Islet of Langerhans (tissue), 1 donor: ENCODE data around the gene FOXO3.

Source experiments
- FAIRE-seq: peaks from one replicate; lab custom pipeline; 2011; peaks lifted over from hg19 to GRCh38; lab: Jason Lieb, UNC

FOXO3 gene

DNA sequence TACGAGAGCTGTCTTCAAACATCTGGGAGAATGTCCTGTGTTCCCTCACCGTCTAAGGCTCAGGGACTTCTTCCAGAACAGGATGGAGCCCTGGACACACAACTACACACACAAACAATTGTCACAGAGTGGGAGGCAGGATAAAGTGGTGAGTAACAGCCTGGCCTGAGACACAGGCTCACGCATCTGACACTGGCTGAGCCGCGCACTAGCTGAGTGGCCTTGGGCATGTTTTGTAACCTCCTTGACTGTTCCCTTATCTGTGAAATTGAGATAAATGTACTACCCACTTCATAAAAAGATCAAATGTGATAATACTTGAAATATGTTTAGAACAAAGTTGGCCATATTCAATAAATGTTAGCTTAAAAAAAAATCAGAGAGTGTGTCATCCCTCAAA is 155.1 kb downstream of the FOXO3 start:
- FAIRE-seq = no peak

GRCh38 chr6:108716801-108717791 is 156.4 kb downstream of the FOXO3 start:
- no peak for FAIRE-seq

- FAIRE-seq = no peak
Measured at GRCh38 chr6:108719477-108719876, 158.8 kb downstream of the FOXO3 start.

DNA sequence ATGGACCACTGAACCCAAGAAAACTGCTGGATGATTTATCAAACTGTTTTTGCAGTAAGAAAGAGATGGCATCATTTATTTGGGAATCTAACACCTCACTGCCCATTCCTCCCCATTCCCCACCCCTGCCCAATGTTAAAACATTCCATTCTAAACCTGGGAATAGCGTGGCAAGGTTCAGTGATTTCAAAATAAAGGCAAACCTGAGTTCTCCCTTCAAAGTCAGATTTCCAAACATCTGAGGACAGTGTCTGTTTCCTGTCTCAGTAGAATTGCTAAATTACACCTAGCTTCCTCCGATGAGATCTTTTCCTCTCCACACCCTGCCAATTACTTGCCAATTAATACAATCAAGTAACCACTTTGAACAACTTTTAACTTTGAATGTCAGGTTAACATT is 160.1 kb downstream of the FOXO3 start:
- FAIRE-seq = no peak

GRCh38 chr6:108721286-108721685 is 160.6 kb downstream of the FOXO3 start:
- no peak for FAIRE-seq

DNA sequence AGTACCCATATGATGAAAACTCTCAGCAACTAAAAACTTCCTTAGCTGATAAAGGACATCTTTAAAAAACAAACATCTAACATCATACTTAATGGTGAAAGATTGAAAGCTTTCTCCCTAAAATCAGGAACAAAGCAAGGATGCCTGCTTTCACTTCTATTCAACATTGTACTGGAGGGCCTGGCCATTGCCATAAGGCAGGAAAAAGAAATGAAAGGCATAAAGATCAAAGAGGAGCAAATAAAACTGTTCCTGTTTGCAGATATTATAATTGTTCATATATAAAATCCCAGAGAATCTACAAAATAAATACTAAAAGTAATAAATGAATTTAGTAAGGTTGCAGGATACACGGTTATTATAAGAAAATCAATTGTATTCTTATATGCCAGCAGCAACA is 162.9 kb downstream of the FOXO3 start:
- FAIRE-seq = no peak

- FAIRE-seq = no peak
Measured at GRCh38 chr6:108726726-108727339, 166.1 kb downstream of the FOXO3 start.

DNA sequence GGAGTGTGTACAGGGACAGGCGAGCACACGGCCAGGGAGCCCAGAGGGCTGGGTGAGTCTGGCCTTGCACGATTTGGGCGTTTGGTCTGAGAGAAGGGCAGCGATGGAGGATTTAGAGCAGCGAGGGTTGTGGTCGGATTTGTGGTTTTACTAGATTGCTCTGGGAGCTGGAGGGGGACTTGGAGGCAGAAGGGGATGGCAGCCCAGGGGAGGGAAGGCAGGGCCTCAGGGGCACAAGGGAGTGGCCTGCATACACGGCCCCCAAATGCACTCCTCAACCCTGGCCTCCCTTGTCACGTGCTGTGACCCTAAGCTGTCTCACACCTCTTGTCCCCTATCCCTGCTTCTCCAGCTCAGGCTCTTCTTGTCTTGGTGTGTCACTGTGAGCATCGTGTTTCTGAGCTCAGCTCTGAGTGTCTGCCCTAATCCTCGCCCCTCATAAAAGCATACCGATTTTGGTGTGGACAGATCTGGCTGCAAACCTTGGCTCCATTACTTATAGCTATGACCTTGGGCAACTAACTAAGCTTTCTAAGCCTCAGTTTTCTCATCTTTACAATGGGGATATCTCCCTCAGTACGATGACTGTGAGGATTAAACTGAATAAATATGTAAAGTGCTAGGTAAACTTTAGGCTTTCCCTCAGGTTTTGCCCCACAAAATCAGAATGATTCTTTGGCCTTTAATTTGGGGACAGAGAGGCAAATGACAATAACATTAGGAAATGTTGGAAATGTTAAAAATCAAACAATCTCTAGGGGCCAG is 167.4 kb downstream of the FOXO3 start:
- no peak for FAIRE-seq

DNA sequence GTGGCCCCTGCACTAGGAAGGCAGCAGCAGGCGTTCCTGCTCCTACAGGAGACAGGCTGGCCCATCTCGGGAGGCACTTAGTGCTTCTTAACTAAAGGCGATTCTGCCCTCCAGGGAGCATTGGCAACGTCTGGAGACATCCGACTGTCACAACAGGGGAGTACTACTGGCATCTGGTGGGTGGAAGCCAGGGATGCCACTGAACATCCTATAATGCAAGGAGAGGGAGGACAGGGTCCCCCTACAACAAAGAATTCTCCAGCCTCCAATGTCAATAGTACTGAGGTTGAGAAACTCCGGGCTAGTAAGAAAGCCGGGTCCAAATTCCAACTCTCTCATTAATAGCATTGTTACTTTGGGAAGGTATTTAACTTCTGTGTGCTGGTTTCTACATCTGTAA is 168.1 kb downstream of the FOXO3 start:
- FAIRE-seq = no peak

DNA sequence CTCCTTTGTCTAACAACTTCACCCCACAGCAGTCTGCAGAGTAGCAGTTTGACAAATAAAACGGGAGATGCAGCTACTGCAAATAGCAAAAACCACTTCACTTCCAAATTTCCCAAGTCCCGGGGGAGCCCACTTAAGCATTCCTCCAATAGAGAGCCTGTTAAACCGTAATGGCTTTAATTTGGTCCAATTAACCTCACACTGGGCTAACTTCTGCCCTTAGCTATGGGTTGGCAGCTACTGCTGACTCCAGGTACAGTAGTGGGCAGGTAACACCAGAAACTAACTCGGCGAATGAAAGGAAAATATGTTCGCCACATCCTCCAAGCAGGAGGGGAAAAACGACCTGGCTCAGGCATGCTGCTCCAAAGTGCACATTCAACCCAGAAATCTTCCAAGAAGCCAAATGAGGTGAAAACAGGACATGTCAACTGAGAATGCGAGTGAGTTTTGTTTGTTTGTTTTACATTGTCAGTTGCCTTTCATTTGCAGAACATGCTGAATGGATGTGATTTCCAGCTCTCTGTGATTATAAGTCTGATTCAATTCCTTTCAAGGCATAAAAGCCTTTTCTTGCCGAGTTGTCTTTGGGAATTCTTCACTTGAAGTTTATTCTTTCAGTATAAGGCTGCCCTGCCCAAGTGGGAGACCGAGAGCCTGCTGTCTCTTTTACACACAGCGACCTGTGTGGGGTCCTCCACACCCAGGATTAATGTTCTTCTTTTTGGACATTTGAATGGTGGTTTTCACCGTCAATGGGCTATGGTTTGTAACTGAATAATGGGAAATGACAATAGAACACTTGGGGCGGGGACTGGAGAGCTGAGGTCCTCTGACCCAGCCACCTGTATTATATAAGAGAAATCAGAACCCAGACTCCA is 170.2 kb downstream of the FOXO3 start:
- no peak for FAIRE-seq

DNA sequence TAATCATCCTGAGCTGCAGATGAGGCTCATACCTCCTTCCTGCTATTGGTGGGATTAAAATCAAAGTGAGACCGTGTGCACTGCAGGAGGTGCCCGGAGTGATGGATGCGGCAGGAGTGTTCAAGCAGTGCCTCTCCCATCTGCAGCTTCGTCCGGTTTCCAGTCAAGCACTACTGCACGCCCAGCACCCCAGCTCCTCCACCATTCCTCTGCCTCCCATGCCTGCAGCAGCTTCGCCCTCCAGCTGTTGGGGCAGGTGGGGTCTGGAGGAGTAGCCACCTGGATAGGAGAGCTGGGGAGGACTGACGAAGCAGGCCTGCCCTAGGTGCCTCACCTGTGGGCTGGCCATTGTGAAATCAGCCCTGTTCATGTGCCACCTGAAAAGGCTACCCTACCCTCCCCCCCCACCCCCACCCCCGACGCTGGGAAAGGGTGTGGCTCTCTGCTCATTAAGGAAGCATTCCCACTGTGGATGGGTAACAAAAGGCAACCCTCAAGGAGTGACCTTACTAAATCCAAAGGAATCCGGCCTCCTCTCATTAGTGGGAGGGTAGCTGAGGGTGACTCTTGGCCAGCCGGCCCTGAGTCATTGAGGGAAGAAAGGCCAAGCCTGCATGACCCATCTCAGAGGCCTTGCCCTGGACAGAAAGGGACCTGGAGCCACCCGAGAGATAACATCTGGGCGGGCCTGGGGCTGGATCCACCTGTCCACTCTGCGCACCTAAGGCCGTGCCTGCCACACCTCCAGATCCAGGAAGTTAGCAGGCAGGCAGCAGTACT is 171.6 kb downstream of the FOXO3 start:
- FAIRE-seq = no peak

- FAIRE-seq = no peak
Measured at GRCh38 chr6:108733051-108733450, 172.3 kb downstream of the FOXO3 start.

- no peak for FAIRE-seq
Measured at GRCh38 chr6:108733706-108734265, 173.1 kb downstream of the FOXO3 start.
